Measurements from ENCODE around the gene CLCA1. TPM values are rescaled to one million over a fixed set of nuclear protein-coding genes. Genes with fewer than 3 reads are reported as not detected.

The CLCA1 gene
- total RNA-seq, 1 experiment from 2014 or later, result not detected

DNA sequence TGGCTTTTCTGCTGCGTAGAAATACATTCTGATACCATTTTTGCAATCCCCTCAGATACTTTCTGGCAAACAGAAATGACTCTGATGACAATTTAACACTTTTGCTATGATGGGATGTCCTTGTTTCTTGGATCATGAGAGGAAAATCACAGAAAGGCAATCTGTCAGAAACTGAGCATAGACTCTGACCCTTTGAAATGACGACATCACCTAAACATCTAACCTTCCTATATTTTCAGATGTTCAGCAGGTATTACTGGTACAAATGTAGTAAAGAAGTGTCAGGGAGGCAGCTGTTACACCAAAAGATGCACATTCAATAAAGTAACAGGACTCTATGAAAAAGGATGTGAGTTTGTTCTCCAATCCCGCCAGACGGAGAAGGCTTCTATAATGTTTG is 13.2 kb downstream of the CLCA1 start:
- Histone ChIP-seq H3K9me3 (ENCODE audit: low read depth, low read length, poor library complexity, severe bottlenecking) (no peaks in the 10 kb centered on the region), H3K27ac (ENCODE audit: low read depth, low read length, poor library complexity, severe bottlenecking) (no peak overlapping the region), H3K4me3 (ENCODE audit: low read depth, low read length, poor library complexity, severe bottlenecking) (no peak overlapping the region), H3K4me1 (ENCODE audit: insufficient read depth, low read length, poor library complexity, severe bottlenecking) (peaks cover 6% of the 10 kb centered on the region), H3K27me3 (replicated peaks; ENCODE audit: insufficient read depth, low read depth, low read length, poor library complexity) (no peaks in the 10 kb centered on the region), H3K36me3 (ENCODE audit: insufficient read depth, low read length, poor library complexity, severe bottlenecking) (no peaks in the 10 kb centered on the region)
- no peak for TF ChIP-seq EZH2 (IDR thresholded peaks at IDR 0.05; ENCODE audit: borderline replicate concordance, low read depth, low read length, poor library complexity, severe bottlenecking)
- TF ChIP-seq, protein P1, sequence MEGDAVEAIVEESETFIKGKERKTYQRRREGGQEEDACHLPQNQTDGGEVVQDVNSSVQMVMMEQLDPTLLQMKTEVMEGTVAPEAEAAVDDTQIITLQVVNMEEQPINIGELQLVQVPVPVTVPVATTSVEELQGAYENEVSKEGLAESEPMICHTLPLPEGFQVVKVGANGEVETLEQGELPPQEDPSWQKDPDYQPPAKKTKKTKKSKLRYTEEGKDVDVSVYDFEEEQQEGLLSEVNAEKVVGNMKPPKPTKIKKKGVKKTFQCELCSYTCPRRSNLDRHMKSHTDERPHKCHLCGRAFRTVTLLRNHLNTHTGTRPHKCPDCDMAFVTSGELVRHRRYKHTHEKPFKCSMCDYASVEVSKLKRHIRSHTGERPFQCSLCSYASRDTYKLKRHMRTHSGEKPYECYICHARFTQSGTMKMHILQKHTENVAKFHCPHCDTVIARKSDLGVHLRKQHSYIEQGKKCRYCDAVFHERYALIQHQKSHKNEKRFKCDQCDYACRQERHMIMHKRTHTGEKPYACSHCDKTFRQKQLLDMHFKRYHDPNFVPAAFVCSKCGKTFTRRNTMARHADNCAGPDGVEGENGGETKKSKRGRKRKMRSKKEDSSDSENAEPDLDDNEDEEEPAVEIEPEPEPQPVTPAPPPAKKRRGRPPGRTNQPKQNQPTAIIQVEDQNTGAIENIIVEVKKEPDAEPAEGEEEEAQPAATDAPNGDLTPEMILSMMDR (conservative IDR thresholded peaks at IDR 0.05; ENCODE audit: low read depth, low read length), result no peak
- DNase-seq (ENCODE audit: low spot score), result no peak
- intact Hi-C loops (cut with micrococcal nuclease; ENCODE audit: unreplicated experiment), result no loop called here
- POLR2A ChIA-PET (ENCODE audit: low non-redundant PET), result no interaction called here
- no TSS peak for BruUV-seq (replicated peaks)
- CTCF ChIA-PET, result no interaction called here

DNA sequence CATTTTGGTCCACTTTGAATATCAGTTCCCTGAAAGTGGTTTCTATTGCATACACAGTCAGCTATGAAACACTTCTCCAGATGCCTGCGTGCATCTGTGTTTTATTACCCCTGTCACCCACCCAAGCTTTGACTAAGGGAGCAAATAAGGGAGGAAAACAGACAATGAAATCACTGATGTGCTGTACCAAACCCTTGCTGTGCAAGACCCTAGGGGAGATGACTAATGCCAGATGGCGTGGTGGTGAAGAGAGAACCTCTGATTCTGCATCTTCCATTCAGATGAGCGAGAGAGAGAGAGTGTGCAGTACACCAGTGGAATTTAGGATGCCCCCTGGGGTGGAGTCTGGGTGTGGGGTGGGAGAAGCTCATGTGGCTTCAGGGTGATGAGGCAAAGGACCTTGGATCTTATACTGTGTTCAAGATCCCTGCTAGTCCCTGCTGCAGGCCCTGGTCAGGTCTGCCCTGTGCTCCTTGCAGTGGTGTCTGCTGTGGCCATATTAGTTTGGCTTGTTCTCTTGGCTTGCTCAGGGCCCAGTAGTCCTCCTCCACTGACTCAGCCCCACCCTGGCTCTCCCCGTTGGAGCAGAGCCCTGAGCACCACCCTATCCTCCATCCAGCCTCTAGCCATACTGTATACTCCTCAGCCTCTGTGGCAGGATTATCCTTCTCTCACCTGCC is 18.5 kb downstream of the CLCA1 start:
- peak; percentile 87 for DNase-seq (ENCODE audit: low spot score)
- H3K27ac ChIP-seq (ENCODE audit: low read depth, low read length, poor library complexity, severe bottlenecking), result no peak overlapping the region
- ChIA-PET POLR2A (ENCODE audit: low non-redundant PET) (no interaction called here), CTCF (interaction anchor here (0.6 kb wide), 1 partner anchor 458 kb away, joined by 4 read pairs; no protein-coding TSS in a partner anchor)
- H3K9me3 ChIP-seq (ENCODE audit: low read depth, low read length, poor library complexity, severe bottlenecking), result no peaks in the 10 kb centered on the region
- TF ChIP-seq, protein P1 (conservative IDR thresholded peaks at IDR 0.05; ENCODE audit: low read depth, low read length), result no peak
- no peak for TF ChIP-seq EZH2 (IDR thresholded peaks at IDR 0.05; ENCODE audit: borderline replicate concordance, low read depth, low read length, poor library complexity, severe bottlenecking)
- H3K4me1 ChIP-seq (ENCODE audit: insufficient read depth, low read length, poor library complexity, severe bottlenecking), result peaks cover 8% of the 10 kb centered on the region
- no peaks in the 10 kb centered on the region for H3K36me3 ChIP-seq (ENCODE audit: insufficient read depth, low read length, poor library complexity, severe bottlenecking)
- intact Hi-C loops (cut with micrococcal nuclease; ENCODE audit: unreplicated experiment), result no loop called here
- no TSS peak for BruUV-seq (replicated peaks)
- no peaks in the 10 kb centered on the region for H3K27me3 ChIP-seq (replicated peaks; ENCODE audit: insufficient read depth, low read depth, low read length, poor library complexity)
- no peak overlapping the region for H3K4me3 ChIP-seq (ENCODE audit: low read depth, low read length, poor library complexity, severe bottlenecking)

DNA sequence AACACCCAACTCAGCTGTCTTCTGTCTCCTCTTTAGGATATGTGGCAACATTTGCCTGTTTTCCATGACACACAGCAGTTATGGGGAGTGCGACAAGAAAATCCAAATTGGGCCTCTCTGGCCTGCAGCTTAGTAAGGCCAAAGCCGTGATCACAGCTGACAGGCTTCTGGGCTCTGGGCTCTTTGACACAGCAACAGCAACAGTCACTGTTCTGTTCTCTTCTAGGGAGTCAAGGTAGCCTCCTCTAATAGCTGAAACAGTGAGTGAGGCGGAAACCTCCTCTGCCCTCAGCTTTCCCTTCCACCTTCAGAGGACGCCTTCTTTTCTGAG is 19.0 kb downstream of the CLCA1 start:
- H3K4me3 ChIP-seq (ENCODE audit: low read depth, low read length, poor library complexity, severe bottlenecking), result no peak overlapping the region
- no peaks in the 10 kb centered on the region for H3K9me3 ChIP-seq (ENCODE audit: low read depth, low read length, poor library complexity, severe bottlenecking)
- no peaks in the 10 kb centered on the region for H3K27me3 ChIP-seq (replicated peaks; ENCODE audit: insufficient read depth, low read depth, low read length, poor library complexity)
- CTCF ChIA-PET, result no interaction called here
- DNase-seq (ENCODE audit: low spot score), result no peak
- POLR2A ChIA-PET (ENCODE audit: low non-redundant PET), result no interaction called here
- peaks cover 8% of the 10 kb centered on the region for H3K4me1 ChIP-seq (ENCODE audit: insufficient read depth, low read length, poor library complexity, severe bottlenecking)
- intact Hi-C loops (cut with micrococcal nuclease; ENCODE audit: unreplicated experiment), result no loop called here
- no peaks in the 10 kb centered on the region for H3K36me3 ChIP-seq (ENCODE audit: insufficient read depth, low read length, poor library complexity, severe bottlenecking)
- BruUV-seq (replicated peaks), result no TSS peak
- no peak for TF ChIP-seq EZH2 (IDR thresholded peaks at IDR 0.05; ENCODE audit: borderline replicate concordance, low read depth, low read length, poor library complexity, severe bottlenecking)
- TF ChIP-seq, protein P1 (conservative IDR thresholded peaks at IDR 0.05; ENCODE audit: low read depth, low read length), result no peak
- H3K27ac ChIP-seq (ENCODE audit: low read depth, low read length, poor library complexity, severe bottlenecking), result no peak overlapping the region
